Glomerular visceral epithelial cell (primary cell): ENCODE results near the gene MICAL3.
"Not testable (repeated sequence)": the region's sequence is repeated elsewhere in the genome, so short reads cannot be mapped to it uniquely, and the experiment has no call there.

ENCODE experiments used
- DNase-seq: peaks from one replicate; pipeline ENCODE4 v3.0.0-alpha.2; 2016; ENCODE audit errors: extremely low spot score

Gene MICAL3

GRCh38 chr22:17998913-17999312, 25.4 kb downstream of the MICAL3 start:
- no peak for DNase-seq

GRCh38 chr22:17997456-17997855, 26.9 kb downstream of the MICAL3 start:
- peak; percentile 70 for DNase-seq

- not testable (repeated sequence) for DNase-seq
Observed at GRCh38 chr22:17995256-17995655, 29.1 kb downstream of the MICAL3 start.

GRCh38 chr22:17994424-17995108, 29.8 kb downstream of the MICAL3 start:
- peak; percentile 83 for DNase-seq

- not testable (repeated sequence) for DNase-seq
Observed at GRCh38 chr22:17992976-17993375, 31.4 kb downstream of the MICAL3 start.

- DNase-seq = not testable (repeated sequence)
Observed at GRCh38 chr22:17991992-17992391, 32.4 kb downstream of the MICAL3 start.

GRCh38 chr22:17990942-17991341, 33.4 kb downstream of the MICAL3 start:
- no peak for DNase-seq

- DNase-seq = peak; percentile 54
Observed at GRCh38 chr22:17990147-17990546, 34.2 kb downstream of the MICAL3 start.

- no peak for DNase-seq
Observed at GRCh38 chr22:17988800-17989513, 35.4 kb downstream of the MICAL3 start.

- no peak for DNase-seq
Observed at GRCh38 chr22:17985606-17986005, 38.8 kb downstream of the MICAL3 start.

GRCh38 chr22:17985071-17985470, 39.3 kb downstream of the MICAL3 start:
- not testable (repeated sequence) for DNase-seq

- no peak for DNase-seq
Observed at GRCh38 chr22:17984114-17984513, 40.2 kb downstream of the MICAL3 start.

GRCh38 chr22:17982572-17983141, 41.7 kb downstream of the MICAL3 start:
- no peak for DNase-seq

GRCh38 chr22:17981497-17981896, 42.9 kb downstream of the MICAL3 start:
- DNase-seq = no peak

- DNase-seq = no peak
Observed at GRCh38 chr22:17980638-17981051, 43.7 kb downstream of the MICAL3 start.

- DNase-seq = no peak
Observed at GRCh38 chr22:17980015-17980590, 44.3 kb downstream of the MICAL3 start.

GRCh38 chr22:17978027-17978426, 46.3 kb downstream of the MICAL3 start:
- no peak for DNase-seq

GRCh38 chr22:17977371-17977770, 47.0 kb downstream of the MICAL3 start:
- no peak for DNase-seq

GRCh38 chr22:17976121-17976520, 48.2 kb downstream of the MICAL3 start:
- no peak for DNase-seq

GRCh38 chr22:17974703-17975372, 49.5 kb downstream of the MICAL3 start:
- DNase-seq = no peak

GRCh38 chr22:17974087-17974486, 50.3 kb downstream of the MICAL3 start:
- DNase-seq = no peak

GRCh38 chr22:17973217-17973616, 51.1 kb downstream of the MICAL3 start:
- DNase-seq = no peak
